Kasumi-1 (cell line): ENCODE measurements around the gene KRT20.
"Not testable (repeated sequence)": the region's sequence is repeated elsewhere in the genome, so short reads cannot be mapped to it uniquely, and the experiment has no call there.

Experiments used
- DNase-seq, 2 experiments: peaks; one replicate each; lab custom pipeline; 2025; lab: John Stamatoyannopoulos, UW

Gene KRT20

GRCh38 chr17:40896916-40897455, 11.9 kb upstream of the KRT20 start:
- DNase-seq, result no peak

GRCh38 chr17:40895106-40895730, 10.2 kb upstream of the KRT20 start:
- DNase-seq, result peak in 1 of 2 experiments; percentile 10

GRCh38 chr17:40888196-40888720, 3.2 kb upstream of the KRT20 start:
- no peak for DNase-seq

GRCh38 chr17:40886090-40886489, 1.0 kb upstream of the KRT20 start:
- no peak for DNase-seq

- DNase-seq, result no peak
These were observed 1.3 kb downstream of the KRT20 start for GRCh38 chr17:40883626-40884334.

- no peak for DNase-seq
These were observed 2.0 kb downstream of the KRT20 start for GRCh38 chr17:40883031-40883430.

GRCh38 chr17:40879026-40879425, 6.0 kb downstream of the KRT20 start:
- no peak for DNase-seq

GRCh38 chr17:40878044-40878443, 7.0 kb downstream of the KRT20 start:
- DNase-seq, result no peak

- no peak for DNase-seq
These were observed 11.2 kb downstream of the KRT20 start for GRCh38 chr17:40873801-40874200.

- no peak for DNase-seq
These were observed 11.8 kb downstream of the KRT20 start for GRCh38 chr17:40873255-40873654.

- no peak for DNase-seq
These were observed 12.6 kb downstream of the KRT20 start for GRCh38 chr17:40872416-40872815.

GRCh38 chr17:40871316-40871715, 13.7 kb downstream of the KRT20 start:
- DNase-seq, result no peak

GRCh38 chr17:40870136-40870535, 14.9 kb downstream of the KRT20 start:
- DNase-seq, result no peak

- DNase-seq, result no peak
These were observed 18.2 kb downstream of the KRT20 start, which contains the start of gene KRT12 for GRCh38 chr17:40866838-40867237. Gene KRT12 (minus strand): TSS chr17:40867223. CDS start chr17:40867186, 37 bp downstream.

- no peak for DNase-seq
These were observed 20.2 kb downstream of the KRT20 start for GRCh38 chr17:40864661-40865390.

- no peak for DNase-seq
These were observed 21.9 kb downstream of the KRT20 start for GRCh38 chr17:40862985-40863733.

- DNase-seq, result no peak
These were observed 25.5 kb downstream of the KRT20 start for GRCh38 chr17:40859536-40859935.

- not testable (repeated sequence) for DNase-seq
These were observed 26.4 kb downstream of the KRT20 start for GRCh38 chr17:40858667-40859066.

GRCh38 chr17:40857535-40857934, 27.5 kb downstream of the KRT20 start:
- DNase-seq, result no peak

- DNase-seq, result no peak
These were observed 30.7 kb downstream of the KRT20 start for GRCh38 chr17:40854175-40854814.

- no peak for DNase-seq
These were observed 32.7 kb downstream of the KRT20 start for GRCh38 chr17:40852364-40852763.
